ENCODE measurements around the gene APOM. TPM values are rescaled to one million over a fixed set of nuclear protein-coding genes. Genes with fewer than 3 reads are reported as not detected.

The APOM gene
- total RNA-seq, 1 experiment from 2014 or later: 3.5 TPM

DNA sequence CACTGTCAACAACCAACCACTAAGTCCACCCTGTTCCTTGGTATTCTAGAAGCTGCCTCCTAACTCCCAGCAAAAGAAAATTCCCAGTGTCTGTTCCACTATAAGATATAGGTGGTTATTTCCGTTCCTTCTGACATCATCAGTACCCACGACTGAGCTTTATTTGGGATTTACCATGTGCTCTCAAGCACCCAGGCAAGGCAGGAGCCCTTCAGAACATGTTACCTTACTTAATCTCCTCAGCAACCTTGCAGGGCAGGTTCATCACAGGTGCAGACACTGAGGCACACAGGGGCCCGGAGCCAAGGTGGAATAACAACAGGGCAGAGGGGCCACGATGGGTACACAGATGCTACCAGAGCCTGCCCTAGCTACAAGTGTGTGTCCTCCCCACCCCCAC lies 36.7 kb downstream of the APOM start:
- no peaks in the 10 kb centered on the region for H3K27me3 Mint-ChIP-seq (ENCODE audit: low read depth)
- TF ChIP-seq KAT7 (CRISPR knock-in tag; IDR thresholded peaks at IDR 0.05; ENCODE audit: borderline replicate concordance) (no peak), SP1 (CRISPR knock-in tag; conservative IDR thresholded peaks at IDR 0.05) (no peak), SMAD4 (CRISPR knock-in tag; IDR thresholded peaks at IDR 0.05) (no peak), ELF4 (CRISPR knock-in tag; IDR thresholded peaks at IDR 0.05; ENCODE audit: low read depth) (no peak), SOX15 (CRISPR knock-in tag; IDR thresholded peaks at IDR 0.05) (no peak), ZNF416 (CRISPR knock-in tag; IDR thresholded peaks at IDR 0.05) (no peak), ZBTB21 (CRISPR knock-in tag; IDR thresholded peaks at IDR 0.05; ENCODE audit: borderline replicate concordance) (no peak), FOXK1 (CRISPR knock-in tag; IDR thresholded peaks at IDR 0.05) (no peak), ZNF232 (CRISPR knock-in tag; IDR thresholded peaks at IDR 0.05) (no peak)
- TF ChIP-seq, protein P1, sequence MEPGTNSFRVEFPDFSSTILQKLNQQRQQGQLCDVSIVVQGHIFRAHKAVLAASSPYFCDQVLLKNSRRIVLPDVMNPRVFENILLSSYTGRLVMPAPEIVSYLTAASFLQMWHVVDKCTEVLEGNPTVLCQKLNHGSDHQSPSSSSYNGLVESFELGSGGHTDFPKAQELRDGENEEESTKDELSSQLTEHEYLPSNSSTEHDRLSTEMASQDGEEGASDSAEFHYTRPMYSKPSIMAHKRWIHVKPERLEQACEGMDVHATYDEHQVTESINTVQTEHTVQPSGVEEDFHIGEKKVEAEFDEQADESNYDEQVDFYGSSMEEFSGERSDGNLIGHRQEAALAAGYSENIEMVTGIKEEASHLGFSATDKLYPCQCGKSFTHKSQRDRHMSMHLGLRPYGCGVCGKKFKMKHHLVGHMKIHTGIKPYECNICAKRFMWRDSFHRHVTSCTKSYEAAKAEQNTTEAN (CRISPR knock-in tag; IDR thresholded peaks at IDR 0.05): no peak
- TF ChIP-seq, protein P2, sequence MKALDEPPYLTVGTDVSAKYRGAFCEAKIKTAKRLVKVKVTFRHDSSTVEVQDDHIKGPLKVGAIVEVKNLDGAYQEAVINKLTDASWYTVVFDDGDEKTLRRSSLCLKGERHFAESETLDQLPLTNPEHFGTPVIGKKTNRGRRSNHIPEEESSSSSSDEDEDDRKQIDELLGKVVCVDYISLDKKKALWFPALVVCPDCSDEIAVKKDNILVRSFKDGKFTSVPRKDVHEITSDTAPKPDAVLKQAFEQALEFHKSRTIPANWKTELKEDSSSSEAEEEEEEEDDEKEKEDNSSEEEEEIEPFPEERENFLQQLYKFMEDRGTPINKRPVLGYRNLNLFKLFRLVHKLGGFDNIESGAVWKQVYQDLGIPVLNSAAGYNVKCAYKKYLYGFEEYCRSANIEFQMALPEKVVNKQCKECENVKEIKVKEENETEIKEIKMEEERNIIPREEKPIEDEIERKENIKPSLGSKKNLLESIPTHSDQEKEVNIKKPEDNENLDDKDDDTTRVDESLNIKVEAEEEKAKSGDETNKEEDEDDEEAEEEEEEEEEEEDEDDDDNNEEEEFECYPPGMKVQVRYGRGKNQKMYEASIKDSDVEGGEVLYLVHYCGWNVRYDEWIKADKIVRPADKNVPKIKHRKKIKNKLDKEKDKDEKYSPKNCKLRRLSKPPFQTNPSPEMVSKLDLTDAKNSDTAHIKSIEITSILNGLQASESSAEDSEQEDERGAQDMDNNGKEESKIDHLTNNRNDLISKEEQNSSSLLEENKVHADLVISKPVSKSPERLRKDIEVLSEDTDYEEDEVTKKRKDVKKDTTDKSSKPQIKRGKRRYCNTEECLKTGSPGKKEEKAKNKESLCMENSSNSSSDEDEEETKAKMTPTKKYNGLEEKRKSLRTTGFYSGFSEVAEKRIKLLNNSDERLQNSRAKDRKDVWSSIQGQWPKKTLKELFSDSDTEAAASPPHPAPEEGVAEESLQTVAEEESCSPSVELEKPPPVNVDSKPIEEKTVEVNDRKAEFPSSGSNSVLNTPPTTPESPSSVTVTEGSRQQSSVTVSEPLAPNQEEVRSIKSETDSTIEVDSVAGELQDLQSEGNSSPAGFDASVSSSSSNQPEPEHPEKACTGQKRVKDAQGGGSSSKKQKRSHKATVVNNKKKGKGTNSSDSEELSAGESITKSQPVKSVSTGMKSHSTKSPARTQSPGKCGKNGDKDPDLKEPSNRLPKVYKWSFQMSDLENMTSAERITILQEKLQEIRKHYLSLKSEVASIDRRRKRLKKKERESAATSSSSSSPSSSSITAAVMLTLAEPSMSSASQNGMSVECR (CRISPR knock-in tag; IDR thresholded peaks at IDR 0.05; ENCODE audit: borderline replicate concordance): no peak
- TF ChIP-seq, protein P3, sequence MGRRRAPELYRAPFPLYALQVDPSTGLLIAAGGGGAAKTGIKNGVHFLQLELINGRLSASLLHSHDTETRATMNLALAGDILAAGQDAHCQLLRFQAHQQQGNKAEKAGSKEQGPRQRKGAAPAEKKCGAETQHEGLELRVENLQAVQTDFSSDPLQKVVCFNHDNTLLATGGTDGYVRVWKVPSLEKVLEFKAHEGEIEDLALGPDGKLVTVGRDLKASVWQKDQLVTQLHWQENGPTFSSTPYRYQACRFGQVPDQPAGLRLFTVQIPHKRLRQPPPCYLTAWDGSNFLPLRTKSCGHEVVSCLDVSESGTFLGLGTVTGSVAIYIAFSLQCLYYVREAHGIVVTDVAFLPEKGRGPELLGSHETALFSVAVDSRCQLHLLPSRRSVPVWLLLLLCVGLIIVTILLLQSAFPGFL (CRISPR knock-in tag; IDR thresholded peaks at IDR 0.05; ENCODE audit: borderline replicate concordance): no peak
- TF ChIP-seq, protein P4, sequence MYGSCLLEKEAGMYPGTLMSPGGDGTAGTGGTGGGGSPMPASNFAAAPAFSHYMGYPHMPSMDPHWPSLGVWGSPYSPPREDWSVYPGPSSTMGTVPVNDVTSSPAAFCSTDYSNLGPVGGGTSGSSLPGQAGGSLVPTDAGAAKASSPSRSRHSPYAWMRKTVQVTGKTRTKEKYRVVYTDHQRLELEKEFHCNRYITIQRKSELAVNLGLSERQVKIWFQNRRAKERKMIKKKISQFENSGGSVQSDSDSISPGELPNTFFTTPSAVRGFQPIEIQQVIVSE (CRISPR knock-in tag; IDR thresholded peaks at IDR 0.05; ENCODE audit: borderline replicate concordance): no peak
- TF ChIP-seq, protein P5, sequence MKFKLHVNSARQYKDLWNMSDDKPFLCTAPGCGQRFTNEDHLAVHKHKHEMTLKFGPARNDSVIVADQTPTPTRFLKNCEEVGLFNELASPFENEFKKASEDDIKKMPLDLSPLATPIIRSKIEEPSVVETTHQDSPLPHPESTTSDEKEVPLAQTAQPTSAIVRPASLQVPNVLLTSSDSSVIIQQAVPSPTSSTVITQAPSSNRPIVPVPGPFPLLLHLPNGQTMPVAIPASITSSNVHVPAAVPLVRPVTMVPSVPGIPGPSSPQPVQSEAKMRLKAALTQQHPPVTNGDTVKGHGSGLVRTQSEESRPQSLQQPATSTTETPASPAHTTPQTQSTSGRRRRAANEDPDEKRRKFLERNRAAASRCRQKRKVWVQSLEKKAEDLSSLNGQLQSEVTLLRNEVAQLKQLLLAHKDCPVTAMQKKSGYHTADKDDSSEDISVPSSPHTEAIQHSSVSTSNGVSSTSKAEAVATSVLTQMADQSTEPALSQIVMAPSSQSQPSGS (CRISPR knock-in tag; IDR thresholded peaks at IDR 0.05; ENCODE audit: borderline replicate concordance, low read depth): no peak
- TF ChIP-seq, protein P6, sequence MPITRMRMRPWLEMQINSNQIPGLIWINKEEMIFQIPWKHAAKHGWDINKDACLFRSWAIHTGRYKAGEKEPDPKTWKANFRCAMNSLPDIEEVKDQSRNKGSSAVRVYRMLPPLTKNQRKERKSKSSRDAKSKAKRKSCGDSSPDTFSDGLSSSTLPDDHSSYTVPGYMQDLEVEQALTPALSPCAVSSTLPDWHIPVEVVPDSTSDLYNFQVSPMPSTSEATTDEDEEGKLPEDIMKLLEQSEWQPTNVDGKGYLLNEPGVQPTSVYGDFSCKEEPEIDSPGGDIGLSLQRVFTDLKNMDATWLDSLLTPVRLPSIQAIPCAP (CRISPR knock-in tag; IDR thresholded peaks at IDR 0.05): no peak
- TF ChIP-seq, protein P7, sequence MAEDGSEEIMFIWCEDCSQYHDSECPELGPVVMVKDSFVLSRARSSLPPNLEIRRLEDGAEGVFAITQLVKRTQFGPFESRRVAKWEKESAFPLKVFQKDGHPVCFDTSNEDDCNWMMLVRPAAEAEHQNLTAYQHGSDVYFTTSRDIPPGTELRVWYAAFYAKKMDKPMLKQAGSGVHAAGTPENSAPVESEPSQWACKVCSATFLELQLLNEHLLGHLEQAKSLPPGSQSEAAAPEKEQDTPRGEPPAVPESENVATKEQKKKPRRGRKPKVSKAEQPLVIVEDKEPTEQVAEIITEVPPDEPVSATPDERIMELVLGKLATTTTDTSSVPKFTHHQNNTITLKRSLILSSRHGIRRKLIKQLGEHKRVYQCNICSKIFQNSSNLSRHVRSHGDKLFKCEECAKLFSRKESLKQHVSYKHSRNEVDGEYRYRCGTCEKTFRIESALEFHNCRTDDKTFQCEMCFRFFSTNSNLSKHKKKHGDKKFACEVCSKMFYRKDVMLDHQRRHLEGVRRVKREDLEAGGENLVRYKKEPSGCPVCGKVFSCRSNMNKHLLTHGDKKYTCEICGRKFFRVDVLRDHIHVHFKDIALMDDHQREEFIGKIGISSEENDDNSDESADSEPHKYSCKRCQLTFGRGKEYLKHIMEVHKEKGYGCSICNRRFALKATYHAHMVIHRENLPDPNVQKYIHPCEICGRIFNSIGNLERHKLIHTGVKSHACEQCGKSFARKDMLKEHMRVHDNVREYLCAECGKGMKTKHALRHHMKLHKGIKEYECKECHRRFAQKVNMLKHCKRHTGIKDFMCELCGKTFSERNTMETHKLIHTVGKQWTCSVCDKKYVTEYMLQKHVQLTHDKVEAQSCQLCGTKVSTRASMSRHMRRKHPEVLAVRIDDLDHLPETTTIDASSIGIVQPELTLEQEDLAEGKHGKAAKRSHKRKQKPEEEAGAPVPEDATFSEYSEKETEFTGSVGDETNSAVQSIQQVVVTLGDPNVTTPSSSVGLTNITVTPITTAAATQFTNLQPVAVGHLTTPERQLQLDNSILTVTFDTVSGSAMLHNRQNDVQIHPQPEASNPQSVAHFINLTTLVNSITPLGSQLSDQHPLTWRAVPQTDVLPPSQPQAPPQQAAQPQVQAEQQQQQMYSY (CRISPR knock-in tag; IDR thresholded peaks at IDR 0.05): no peak
- TF ChIP-seq, protein P8, sequence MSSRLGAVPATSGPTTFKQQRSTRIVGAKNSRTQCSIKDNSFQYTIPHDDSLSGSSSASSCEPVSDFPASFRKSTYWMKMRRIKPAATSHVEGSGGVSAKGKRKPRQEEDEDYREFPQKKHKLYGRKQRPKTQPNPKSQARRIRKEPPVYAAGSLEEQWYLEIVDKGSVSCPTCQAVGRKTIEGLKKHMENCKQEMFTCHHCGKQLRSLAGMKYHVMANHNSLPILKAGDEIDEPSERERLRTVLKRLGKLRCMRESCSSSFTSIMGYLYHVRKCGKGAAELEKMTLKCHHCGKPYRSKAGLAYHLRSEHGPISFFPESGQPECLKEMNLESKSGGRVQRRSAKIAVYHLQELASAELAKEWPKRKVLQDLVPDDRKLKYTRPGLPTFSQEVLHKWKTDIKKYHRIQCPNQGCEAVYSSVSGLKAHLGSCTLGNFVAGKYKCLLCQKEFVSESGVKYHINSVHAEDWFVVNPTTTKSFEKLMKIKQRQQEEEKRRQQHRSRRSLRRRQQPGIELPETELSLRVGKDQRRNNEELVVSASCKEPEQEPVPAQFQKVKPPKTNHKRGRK (CRISPR knock-in tag; IDR thresholded peaks at IDR 0.05; ENCODE audit: borderline replicate concordance): no peak

More for the DNA sequence above, 36.7 kb downstream of the APOM start:
- Mint-ChIP-seq H3K4me1 (no peaks in the 10 kb centered on the region), H3K4me3 (no peak overlapping the region), H3K27ac (no peak overlapping the region), H3K9me3 (no peaks in the 10 kb centered on the region), H3K36me3 (peaks cover 23% of the 10 kb centered on the region)
- ATAC-seq (no peak), DNase-seq (ENCODE audit: low spot score) (no peak)
- CTCF ChIA-PET: no interaction called here
- POLR2A ChIA-PET: interaction anchor here (0.5 kb wide), 1 partner anchor 112 kb away, joined by 3 read pairs; no protein-coding TSS in a partner anchor
